ENCODE results near the gene ADAMTS16.

DNA sequence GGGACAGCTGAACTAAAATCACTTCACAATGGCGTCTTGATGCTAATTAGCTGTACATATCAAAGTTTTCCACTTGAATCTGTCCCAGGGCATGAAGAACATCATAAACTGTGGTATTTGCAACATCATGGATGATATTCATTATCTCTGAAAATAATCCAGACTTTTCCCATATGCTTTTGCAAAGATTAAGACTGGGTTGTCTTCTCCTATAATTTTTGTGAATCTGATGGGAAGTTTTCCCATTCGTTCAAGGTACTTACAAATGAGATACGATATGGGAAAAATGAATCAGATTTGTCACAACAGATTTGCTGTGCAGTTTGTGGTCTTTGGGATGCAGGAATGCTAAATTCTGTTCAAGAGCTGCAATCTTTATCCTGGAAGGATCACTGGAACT is 17.4 kb upstream of the ADAMTS16 start:
- TF ChIP-seq, protein P1, sequence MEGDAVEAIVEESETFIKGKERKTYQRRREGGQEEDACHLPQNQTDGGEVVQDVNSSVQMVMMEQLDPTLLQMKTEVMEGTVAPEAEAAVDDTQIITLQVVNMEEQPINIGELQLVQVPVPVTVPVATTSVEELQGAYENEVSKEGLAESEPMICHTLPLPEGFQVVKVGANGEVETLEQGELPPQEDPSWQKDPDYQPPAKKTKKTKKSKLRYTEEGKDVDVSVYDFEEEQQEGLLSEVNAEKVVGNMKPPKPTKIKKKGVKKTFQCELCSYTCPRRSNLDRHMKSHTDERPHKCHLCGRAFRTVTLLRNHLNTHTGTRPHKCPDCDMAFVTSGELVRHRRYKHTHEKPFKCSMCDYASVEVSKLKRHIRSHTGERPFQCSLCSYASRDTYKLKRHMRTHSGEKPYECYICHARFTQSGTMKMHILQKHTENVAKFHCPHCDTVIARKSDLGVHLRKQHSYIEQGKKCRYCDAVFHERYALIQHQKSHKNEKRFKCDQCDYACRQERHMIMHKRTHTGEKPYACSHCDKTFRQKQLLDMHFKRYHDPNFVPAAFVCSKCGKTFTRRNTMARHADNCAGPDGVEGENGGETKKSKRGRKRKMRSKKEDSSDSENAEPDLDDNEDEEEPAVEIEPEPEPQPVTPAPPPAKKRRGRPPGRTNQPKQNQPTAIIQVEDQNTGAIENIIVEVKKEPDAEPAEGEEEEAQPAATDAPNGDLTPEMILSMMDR (IDR thresholded peaks at IDR 0.05 in 2 of 3, conservative IDR thresholded peaks at IDR 0.05 in 1 of 3; ENCODE audit: insufficient read depth in 2 of 3, low read depth in 1 of 3, low read length in 3 of 3), result no peak
- TF ChIP-seq SMARCB1 (IDR thresholded peaks at IDR 0.05; ENCODE audit: insufficient read length, low read depth), result no peak
- TF ChIP-seq, protein P2, sequence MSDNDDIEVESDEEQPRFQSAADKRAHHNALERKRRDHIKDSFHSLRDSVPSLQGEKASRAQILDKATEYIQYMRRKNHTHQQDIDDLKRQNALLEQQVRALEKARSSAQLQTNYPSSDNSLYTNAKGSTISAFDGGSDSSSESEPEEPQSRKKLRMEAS (CRISPR knock-in tag; IDR thresholded peaks at IDR 0.05), result no peak
- TF ChIP-seq RAD21 (CRISPR knock-in tag; conservative IDR thresholded peaks at IDR 0.05 in 1 of 2, IDR thresholded peaks at IDR 0.05 in 1 of 2), result no peak
- TF ChIP-seq, protein P3, sequence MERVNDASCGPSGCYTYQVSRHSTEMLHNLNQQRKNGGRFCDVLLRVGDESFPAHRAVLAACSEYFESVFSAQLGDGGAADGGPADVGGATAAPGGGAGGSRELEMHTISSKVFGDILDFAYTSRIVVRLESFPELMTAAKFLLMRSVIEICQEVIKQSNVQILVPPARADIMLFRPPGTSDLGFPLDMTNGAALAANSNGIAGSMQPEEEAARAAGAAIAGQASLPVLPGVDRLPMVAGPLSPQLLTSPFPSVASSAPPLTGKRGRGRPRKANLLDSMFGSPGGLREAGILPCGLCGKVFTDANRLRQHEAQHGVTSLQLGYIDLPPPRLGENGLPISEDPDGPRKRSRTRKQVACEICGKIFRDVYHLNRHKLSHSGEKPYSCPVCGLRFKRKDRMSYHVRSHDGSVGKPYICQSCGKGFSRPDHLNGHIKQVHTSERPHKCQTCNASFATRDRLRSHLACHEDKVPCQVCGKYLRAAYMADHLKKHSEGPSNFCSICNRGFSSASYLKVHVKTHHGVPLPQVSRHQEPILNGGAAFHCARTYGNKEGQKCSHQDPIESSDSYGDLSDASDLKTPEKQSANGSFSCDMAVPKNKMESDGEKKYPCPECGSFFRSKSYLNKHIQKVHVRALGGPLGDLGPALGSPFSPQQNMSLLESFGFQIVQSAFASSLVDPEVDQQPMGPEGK (CRISPR knock-in tag; IDR thresholded peaks at IDR 0.05; ENCODE audit: borderline replicate concordance), result no peak
- no peak for TF ChIP-seq SOX6 (IDR thresholded peaks at IDR 0.05)
- TF ChIP-seq RFX5 (IDR thresholded peaks at IDR 0.05; ENCODE audit: low read depth, low read length), result no peak
